ENCODE data around the gene SLC28A3.

GRCh38 chr9:84366683-84367082, 26.1 kb upstream of the SLC28A3 start:
- TF ChIP-seq POLR2A (IDR thresholded peaks at IDR 0.05) (no peak), CTCF (IDR thresholded peaks at IDR 0.05 in 4 of 5, conservative IDR thresholded peaks at IDR 0.05 in 1 of 5) (no peak)
